GM19372 (cell line): Measurements from ENCODE around the gene MOB2.

ENCODE experiments used
- ATAC-seq: cut with Tn5 transposase; IDR thresholded peaks from one replicate; pipeline ENCODE4 v1.9.1; 2021; ENCODE audit warnings: mild to moderate bottlenecking, low read depth, moderate library complexity; ENCODE audit not compliant: unreplicated experiment

Gene MOB2

DNA sequence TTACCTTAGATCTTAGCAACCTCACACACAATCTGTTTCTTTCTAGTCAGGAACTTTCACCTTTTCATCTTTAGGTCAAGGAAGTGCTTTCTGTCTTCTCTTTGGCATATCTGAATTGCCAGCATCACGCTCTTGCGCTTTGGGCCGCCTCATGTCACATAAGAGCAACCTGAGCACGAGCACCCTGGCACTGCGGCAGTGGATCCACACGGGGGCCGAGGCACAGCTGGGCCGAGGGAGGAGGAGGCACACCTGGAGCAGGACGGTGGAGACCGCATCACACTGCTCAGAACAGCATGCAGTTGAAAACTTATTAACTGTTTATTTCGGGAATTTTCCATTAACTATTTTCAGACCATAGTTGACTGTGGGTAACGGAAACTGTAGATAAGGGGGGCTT lies 10.7 kb downstream of the MOB2 start:
- no peak for ATAC-seq

DNA sequence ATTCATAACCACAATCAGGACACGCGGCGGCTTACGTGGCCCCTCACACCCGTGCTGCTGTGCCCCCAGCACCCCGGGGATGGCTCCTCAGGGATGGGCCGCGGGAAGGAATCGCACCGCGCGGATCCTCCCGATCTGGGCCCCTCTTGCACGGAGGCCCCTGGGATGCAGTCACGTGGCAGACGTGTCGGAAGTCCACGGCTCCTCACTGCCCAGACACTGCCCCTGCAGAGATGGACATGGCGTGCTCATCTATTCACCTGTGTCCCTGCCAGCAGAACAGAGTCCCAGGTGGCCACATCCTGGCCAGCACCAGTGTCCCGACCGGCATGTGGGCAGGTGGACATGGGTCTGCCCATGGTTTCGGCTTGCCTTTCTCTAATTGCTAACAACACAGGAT lies 12.8 kb downstream of the MOB2 start:
- ATAC-seq, result no peak

DNA sequence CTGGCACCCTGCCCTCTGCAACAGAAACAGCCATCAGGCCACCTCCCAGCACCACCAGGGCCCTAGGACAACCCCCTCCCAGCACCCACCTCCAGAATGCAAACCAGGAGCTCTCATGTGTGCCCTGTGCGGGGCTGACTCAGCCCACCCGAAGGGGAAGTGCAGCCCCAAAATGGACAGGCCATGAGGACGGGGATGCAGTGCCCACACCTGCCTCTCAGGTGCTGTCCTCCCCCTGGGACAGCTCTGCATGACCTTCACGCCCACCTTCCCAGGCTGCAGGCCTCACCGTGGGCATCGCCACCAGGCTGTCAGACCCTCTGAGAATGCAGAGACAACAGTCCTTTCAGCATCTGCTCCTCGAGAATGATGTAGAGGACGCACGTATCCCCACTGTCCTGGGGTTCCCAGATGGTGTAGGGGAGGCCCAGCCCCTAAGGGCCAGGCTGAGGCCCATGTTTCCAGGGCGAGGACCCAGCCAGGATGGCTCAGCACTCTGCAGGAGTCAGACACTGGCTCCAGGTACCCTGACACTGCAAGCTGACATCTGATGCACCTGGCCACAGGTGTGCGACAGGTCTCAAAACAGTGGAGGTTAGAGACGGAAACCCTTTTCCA lies 13.5 kb downstream of the MOB2 start:
- no peak for ATAC-seq

DNA sequence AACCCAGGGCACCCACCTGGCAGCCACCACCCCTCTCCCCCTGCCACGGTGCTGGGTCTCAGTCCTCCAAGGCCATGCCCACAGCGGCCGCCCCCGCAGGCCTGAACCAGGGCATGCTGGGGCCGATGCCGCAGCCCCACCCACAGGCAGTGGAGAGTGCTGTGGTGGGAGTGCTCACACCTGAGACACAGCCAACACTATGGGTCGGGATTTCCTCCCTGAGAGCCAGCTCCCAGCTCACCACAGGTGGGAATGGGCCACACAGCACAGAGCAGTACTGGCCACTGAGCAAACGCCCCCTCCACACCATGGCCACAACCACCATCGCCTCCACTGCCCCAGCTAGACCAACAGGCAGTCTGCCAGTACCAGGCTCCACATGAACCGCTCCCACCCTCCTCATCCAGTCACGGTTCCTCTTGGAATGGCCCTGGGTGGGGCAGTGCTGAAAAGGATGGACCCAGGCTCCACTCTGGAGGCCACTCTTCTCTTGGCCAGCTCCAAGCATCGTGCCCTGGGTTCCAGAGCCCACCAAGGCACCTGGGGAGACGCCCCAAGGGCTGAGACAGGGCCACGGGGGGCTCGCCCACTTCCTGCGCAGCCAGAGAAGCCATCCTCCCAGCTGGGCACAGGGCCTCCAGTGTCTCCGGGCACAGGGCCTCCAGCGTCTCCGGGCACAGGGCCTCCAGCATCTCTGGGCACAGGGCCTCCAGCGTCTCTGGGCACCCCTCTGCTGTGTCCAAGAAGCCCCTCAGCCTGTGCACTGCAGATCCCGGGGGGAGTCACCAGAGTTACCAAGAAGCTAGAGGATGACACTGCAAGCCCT lies 14.2 kb downstream of the MOB2 start:
- no peak for ATAC-seq

DNA sequence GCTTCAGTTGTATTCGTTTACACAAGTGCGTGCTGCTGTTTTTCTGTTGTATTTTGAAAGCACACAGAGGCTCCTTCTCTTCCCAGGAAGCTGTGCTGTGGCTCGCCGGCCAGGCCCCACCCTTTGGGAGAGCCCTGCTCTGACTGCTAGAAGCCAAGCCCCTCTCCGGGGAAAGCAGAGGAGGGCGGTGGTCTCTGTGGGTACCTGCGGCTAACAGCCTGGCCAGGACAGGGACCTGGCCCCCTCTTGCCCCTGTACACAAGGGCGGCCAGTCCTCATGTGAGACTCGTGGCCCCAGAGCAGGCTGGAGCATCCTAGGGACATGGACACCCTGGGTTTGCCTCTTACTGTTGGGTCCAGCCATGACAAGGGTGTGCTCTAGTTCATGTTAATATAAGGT lies 14.8 kb downstream of the MOB2 start:
- ATAC-seq, result no peak

DNA sequence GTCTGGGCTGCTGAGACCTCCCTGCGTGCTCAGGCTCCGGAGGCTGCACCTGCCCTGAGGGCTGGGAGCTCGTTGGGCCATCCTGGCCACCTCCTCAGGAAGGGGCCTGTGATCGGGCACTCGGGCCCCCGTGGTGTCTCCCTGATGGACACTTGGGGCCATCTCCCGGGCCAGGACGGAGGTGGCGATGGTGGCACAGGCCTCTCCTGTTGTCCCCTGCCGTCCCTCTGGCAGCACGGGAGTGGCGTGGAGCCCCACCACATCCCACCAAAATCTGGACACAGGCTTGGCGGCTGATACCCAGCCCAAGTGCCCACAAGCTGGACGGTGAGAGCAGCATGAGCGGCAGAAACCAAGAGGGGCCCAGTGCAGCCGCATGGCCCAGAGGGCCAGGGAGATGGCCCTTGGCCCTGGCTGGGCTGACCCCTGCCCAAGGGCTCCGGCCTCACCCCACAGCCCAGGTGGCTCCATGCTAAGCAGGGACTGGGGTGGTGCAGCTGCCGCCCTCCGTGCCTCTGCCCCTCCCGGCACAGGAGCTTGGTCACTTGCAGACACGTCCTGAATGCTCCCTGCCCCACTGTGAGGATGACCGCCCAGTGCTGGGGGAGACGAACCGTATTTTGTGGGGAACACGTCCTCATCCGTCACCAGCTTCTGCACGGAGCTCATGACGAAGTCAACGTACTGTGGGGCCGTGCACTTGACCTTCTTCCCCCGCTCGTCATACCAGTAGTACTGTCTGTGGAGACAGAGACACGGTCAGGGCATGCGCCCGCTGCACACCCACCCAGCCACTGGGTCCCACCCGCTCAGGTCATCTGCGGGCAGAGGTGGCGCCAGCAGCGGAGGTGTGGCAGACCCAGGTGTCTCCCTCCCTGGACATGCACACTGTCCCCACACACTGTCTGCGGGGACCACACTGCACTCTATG lies 15.6 kb downstream of the MOB2 start:
- no peak for ATAC-seq

DNA sequence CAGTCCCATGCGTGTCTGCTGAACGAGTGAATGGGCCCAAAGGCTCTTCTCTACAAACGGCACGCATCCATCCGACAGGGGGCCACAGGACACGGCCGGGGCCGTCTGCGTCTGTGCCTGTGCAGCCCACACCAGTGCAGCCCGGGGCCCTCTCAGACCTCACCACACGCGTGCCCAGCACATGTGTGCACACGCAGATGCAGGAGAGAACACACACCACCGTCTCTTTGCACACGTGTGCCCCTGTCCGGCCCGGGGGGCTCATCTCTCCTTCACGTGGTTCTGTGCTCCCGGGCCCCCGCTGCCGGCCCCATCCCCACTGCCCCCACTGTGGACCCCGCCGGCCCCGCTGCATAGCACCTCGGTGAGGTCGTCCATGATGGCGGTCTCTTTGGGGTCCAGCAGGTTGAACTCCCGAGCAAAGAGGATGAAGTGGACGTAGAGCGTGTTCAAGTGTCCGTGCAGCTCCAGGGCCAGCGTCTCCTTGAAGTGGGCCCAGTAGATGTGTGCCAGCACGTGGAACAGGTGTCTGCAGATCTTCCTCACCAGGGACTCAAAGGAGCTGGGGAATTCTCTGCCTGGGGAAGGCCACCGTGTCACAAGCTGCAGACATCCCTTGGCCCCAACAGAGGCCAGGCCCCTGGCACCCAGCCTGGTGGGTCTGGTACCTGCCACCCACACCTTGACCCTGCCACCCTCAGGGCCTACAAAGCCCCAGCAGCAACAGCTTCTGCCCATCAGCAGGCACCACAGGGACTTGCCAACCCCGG lies 16.5 kb downstream of the MOB2 start:
- ATAC-seq, result no peak

DNA sequence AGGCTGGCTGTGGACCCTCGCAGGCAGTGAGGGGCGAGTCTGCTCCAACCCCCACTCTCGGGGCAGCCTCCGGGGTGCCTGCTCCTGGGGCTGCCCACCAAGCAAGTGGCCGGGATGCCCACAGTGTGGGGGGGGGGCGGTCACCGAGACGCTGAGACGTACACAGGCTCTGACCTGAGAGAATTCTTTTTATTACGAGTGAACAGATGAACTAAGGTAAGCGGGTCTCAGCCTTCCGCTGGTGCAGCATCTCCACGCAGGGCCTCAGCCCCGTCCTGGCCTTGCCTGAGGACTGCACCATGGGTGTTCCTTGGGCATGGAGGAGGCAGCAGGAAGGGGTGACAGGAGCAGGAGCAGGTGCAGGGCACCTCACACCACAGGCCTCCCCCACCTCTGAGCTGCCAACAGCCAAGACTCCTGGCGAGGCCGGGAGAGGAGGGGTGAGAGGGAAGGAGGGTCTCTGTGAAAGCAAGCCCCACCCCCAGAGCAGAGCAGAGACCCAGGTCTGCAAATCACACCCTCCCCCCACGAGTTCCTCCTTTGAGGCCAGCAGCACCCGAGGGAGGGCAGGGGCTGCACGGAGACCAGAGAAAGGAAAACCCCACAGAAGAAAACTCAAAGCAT lies 17.2 kb downstream of the MOB2 start:
- ATAC-seq, result no peak

DNA sequence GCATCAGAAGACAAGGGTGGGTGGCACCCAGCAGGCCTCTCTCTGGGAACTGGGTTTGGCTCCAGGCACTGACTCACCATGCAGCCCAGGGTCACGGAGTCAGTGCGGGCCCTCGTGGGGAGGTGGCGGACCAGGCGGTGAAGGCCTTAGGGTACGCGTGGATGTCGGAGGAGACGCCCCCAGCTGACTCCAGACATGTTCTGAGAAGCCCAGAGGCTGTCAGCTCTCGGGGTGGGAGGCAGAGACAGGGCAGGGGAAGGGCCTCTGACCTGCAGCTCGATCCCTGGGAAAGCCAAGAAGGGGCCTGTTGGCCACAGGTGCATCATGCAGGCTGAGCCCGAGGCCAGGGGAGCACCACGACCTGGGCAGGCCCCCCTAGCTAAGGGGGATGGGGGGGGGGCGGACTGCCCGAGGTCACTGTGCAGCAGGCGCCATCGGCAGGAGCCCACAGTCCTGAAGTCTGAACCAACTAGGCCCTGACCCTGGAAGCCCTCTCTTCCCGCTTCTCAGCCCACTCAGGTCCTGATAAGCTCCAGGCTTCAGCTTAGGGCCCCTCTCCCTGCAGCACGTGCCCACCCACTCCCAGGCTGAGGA lies 18.0 kb downstream of the MOB2 start:
- no peak for ATAC-seq

DNA sequence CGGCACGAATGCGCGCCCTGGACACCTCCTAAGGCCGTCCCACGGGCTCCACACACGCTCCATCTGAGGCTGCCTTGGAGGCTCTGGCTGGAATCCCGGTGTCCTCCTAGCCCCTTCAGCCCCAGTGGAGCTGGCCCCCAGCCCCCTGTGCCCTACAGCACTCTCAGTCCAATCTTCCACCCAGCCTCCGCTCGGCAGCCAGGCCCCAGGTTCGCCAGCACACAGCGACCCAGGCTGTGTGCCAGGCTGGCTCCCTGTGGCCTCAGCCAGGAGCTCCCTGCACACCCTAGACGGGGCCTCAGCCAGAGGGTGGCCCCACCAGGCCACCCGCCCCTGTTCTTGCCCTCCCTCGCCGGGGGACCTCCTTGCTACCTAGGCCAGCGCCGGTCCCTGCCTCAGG lies 18.6 kb downstream of the MOB2 start:
- no peak for ATAC-seq

DNA sequence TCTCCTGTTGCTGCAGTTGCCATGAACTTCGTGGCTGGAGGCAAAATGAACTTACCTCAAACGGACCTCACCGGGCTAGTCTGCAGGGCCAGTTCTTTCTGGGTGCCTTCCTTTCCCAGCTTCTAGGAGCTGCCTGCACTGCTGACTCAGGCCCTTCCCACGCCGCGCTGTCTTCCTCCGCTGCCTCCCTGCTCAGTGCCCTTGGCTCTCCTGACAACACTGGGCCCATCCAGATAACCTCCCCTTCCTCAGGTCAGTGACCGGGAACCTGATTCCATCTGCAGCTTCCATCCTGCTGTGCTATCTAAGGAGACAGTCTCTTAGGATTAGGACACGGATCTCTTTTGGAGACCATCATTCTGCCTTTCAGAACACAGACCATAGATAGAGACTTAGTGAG lies 19.3 kb downstream of the MOB2 start:
- no peak for ATAC-seq

DNA sequence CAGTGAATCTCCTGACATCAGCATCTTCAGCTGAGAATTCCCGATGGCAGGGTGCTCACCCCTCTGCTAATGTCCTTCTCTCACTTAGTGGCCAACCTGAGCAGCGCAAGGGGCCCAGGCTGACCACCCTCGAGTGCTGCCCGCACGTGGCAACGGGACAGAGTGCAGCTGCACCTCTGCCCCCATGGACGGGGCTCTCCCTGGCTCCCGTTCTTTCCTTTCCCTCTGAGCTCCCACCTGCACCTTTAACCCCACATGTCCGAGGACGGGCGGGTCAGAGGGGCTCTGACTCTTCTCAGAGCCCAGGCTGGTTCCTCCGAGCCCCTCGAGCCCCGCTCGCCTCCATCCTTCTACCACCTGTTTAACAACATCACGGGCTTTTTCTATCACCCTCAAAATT lies 19.8 kb downstream of the MOB2 start:
- no peak for ATAC-seq

DNA sequence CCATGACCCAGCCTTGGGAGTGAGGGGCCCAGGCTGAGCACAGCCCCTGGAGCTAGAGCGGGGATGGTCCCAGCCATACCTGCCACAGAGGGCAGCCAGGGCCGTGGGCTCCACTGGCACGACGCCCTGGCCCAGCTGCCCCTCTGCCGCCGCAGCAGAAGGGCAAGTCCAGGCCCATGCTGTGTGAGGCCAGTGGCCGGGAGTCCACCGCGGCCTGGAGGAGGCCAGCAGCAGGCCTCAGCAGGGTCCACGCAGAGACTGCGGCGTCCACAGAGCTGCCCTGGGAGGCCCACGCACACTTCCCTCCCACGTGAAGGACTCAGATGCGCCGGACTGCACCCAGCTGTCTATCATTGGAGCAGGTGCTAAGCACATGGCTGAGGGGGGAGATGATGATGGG lies 23.5 kb downstream of the MOB2 start:
- no peak for ATAC-seq

DNA sequence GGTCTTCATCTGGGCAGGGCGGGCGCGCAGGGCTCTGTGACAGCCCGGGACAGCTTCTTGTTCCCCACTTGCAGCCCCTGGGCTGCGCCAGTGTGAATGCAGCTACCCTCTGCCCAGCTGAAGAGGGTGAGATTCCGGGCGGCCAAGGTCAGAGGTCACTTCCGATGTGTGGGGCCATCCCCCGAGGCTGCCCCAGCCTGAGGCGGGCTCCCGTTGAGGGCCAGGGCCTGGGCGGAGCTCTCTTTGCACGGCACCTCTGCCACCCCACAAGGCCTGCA lies 23.9 kb downstream of the MOB2 start:
- ATAC-seq, result no peak

DNA sequence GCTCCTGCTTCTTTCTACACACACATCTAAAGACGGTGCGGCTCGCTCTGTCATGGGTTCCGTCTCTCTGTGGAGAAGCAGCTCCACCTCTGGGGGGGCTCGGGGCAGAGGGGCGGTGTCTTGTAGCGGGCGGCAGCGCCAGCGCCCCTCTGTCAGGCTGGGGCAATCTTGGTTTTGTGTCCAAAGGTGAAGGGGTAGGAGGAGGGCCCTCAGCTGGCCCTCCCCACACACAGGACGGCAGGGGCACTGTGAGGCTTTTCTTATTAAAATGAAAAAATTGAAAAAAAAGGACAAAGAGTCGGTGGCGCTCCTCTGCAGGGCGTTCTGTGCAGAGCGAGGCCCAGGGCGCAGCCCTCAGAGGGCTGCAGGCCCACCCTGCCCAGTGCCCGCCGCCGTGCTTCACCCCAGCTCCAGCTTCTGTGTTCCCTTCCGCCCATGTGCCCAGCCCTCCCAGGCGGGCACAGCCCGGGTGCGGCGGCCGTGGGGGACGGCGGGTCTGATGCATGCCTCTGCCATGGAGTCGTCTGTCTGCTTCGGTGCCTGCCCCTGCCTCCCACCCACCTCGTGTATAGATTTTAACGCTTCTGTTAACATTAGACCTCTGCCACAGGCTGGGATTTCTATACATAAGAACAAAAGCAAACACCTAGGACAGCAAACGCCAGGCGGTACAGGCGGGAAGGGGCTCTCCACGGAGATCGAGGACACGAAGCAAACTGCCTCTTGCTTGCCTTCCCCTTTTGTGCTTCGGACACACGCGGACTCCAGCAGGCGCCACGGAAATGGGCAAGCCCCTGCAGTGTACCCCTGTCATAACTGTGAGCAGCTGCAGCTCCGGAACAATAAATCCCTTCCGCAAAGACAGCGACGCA lies 24.5 kb downstream of the MOB2 start:
- ATAC-seq, result no peak

DNA sequence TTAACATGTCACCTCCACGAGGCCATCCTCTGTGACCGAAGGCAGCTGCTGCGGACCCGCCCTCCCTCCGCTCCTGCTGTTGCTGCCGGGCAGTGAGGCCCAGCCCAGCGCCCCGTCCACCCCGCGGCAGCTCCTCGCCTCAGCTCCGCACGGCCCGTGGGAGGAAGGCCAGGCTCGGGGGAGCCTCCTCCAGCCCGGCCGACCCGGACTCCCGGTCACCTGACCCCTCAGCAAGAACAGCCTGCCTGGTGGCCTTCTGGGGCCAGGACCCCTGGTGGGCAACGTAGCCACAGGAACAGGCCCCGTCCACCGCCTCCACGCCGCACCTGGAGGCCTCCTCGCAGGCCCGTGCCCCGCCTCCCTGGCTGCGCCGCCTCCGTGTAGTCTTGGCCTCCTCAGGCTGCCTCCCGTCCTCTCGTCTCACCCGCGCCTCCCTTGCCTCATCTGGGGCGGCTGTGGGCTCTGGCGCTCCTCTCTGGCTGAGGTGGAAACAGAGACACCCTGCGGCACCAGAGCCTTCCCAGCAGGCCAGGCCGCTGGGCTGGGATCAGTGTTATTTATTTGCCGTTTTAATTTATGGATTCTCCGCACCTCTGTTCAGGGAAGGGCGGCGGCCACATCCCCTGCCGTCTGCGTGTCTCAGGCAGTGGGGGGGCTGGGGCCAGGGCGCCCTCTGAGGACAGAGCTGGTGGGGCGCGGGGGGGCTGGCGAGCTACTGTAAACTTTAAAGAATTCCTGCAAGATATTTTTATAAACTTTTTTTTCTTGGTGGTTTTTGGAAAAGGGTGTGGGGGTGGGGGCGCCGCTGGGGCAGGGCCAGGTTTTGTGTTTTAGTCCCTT lies 25.4 kb downstream of the MOB2 start:
- ATAC-seq, result no peak

DNA sequence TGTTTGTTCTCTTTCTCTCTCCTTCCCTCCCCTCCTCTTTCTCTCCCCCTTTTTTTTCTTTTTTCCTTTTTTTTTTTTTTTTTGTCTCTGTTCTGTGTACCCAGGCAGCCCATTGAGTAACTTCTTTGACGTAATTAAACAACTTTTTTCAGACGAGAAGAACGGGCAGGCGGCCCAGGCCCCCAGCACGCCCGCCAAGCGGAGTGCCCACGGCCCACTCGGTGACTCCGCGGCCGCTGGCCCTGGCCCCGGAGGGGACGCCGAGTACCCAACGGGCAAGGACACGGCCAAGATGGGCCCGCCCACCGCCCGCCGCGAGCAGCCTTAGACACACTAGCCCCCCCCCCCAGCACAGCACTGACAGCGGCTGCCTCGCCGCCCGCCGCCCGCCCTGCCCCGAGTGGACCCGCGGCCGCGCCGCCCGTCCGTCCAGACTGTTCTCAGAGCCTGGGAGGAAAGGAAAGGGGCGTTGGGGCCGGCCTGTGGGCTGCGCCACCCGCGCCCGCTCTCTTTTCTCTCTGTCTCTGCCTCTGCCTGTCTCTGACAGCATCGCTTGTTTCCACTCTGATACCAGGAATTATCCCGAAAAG lies 26.1 kb downstream of the MOB2 start:
- no peak for ATAC-seq
